Measurements from ENCODE around the gene EHBP1L1. TPM values are rescaled to one million over a fixed set of nuclear protein-coding genes. Genes with fewer than 3 reads are reported as not detected.

EHBP1L1 gene
- polyA plus RNA-seq, 3 donors: 29.6 to 507 (median 42.6) TPM

- peaks cover 20% of the 10 kb centered on the region for H3K79me2 ChIP-seq (ENCODE audit: insufficient read depth, low read length)
- WGBS (ENCODE audit: insufficient coverage): 100% methylated on average over 5 of the region's 12 CpGs
- no peak overlapping the region for H3K4me3 Mint-ChIP-seq
- H3K9me3 Mint-ChIP-seq: no peaks in the 10 kb centered on the region
- peaks cover 22% of the 10 kb centered on the region for H3K4me1 Mint-ChIP-seq
- no peak overlapping the region for H3K27ac ChIP-seq (ENCODE audit: low read depth in 1 of 2, low read length in 2 of 2)
- peak overlapping the region in 1 of 7 donors; percentile 9 for H3K27ac Mint-ChIP-seq
- peaks cover 51 to 74% of the 10 kb centered on the region in 2 donors for H3K36me3 ChIP-seq (replicated peaks in 1 of 2; ENCODE audit: control insufficient read depth in 1 of 2, insufficient read depth in 2 of 2, low read length in 2 of 2)
- no peaks in the 10 kb centered on the region for H3K9me3 ChIP-seq (replicated peaks in 1 of 2; ENCODE audit: control insufficient read depth in 1 of 2, insufficient read depth in 1 of 2, low read length in 2 of 2)
- H3K9ac ChIP-seq (ENCODE audit: insufficient read depth, low read length, poor library complexity, severe bottlenecking): no peak overlapping the region
- intact Hi-C loops (cut with micrococcal nuclease): no loop called here
- H3K36me3 Mint-ChIP-seq: peaks cover 49 to 68% of the 10 kb centered on the region in 2 donors
- no peak overlapping the region for H3K4me3 ChIP-seq (replicated peaks in 1 of 3; ENCODE audit: low read depth in 2 of 3, low read length in 3 of 3)
- H2AFZ ChIP-seq (ENCODE audit: insufficient read depth, low read depth, low read length, poor library complexity, severe bottlenecking): no peak overlapping the region
- no peaks in the 10 kb centered on the region for H3K27me3 ChIP-seq (ENCODE audit: control insufficient read depth in 2 of 2, insufficient read depth in 2 of 2, low read length in 2 of 2)
- DNase-seq: peak in 1 of 3 donors; percentile 1
- no peak for TF ChIP-seq CTCF (IDR thresholded peaks at IDR 0.05)
- H3K4me1 ChIP-seq (ENCODE audit: control insufficient read depth in 1 of 2, insufficient read depth in 2 of 2, low read length in 2 of 2): peaks cover 20 to 25% of the 10 kb centered on the region in 2 donors
- H3K4me2 ChIP-seq (replicated peaks; ENCODE audit: extremely low read depth, low read length, poor library complexity, severe bottlenecking): no peak overlapping the region
- peaks cover 49% of the 10 kb centered on the region for H4K20me1 ChIP-seq (ENCODE audit: insufficient read depth, low read length)
- H3K27me3 Mint-ChIP-seq (ENCODE audit: low read depth in 3 of 3): peaks cover 0 to 2% (median 0%) of the 10 kb centered on the region in 3 donors
These were observed 47.0 kb upstream of the EHBP1L1 start for GRCh38 chr11:65528819-65529350.

GRCh38 chr11:65529475-65530156, 46.2 kb upstream of the EHBP1L1 start:
- Histone ChIP-seq H3K4me3 (replicated peaks in 1 of 3; ENCODE audit: low read depth in 2 of 3, low read length in 3 of 3) (no peak overlapping the region), H3K4me2 (replicated peaks; ENCODE audit: extremely low read depth, low read length, poor library complexity, severe bottlenecking) (no peak overlapping the region), H3K27me3 (ENCODE audit: control insufficient read depth in 2 of 2, insufficient read depth in 2 of 2, low read length in 2 of 2) (no peaks in the 10 kb centered on the region), H2AFZ (ENCODE audit: insufficient read depth, low read depth, low read length, poor library complexity, severe bottlenecking) (no peak overlapping the region), H3K36me3 (replicated peaks in 1 of 2; ENCODE audit: control insufficient read depth in 1 of 2, insufficient read depth in 2 of 2, low read length in 2 of 2) (peaks cover 54 to 77% of the 10 kb centered on the region in 2 donors), H3K27ac (ENCODE audit: low read depth in 1 of 2, low read length in 2 of 2) (no peak overlapping the region), H4K20me1 (ENCODE audit: insufficient read depth, low read length) (peaks cover 49% of the 10 kb centered on the region), H3K79me2 (ENCODE audit: insufficient read depth, low read length) (peaks cover 20% of the 10 kb centered on the region), H3K9me3 (replicated peaks in 1 of 2; ENCODE audit: control insufficient read depth in 1 of 2, insufficient read depth in 1 of 2, low read length in 2 of 2) (no peaks in the 10 kb centered on the region), H3K4me1 (ENCODE audit: control insufficient read depth in 1 of 2, insufficient read depth in 2 of 2, low read length in 2 of 2) (peaks cover 13 to 18% of the 10 kb centered on the region in 2 donors), H3K9ac (ENCODE audit: insufficient read depth, low read length, poor library complexity, severe bottlenecking) (no peak overlapping the region)
- Mint-ChIP-seq H3K27ac (no peak overlapping the region), H3K9me3 (no peaks in the 10 kb centered on the region), H3K27me3 (ENCODE audit: low read depth in 3 of 3) (peaks cover 0 to 4% (median 0%) of the 10 kb centered on the region in 3 donors), H3K4me3 (no peak overlapping the region), H3K36me3 (peaks cover 53 to 71% of the 10 kb centered on the region in 2 donors), H3K4me1 (peaks cover 14% of the 10 kb centered on the region)
- peak in 1 of 3 donors; percentile 4 for DNase-seq
- intact Hi-C loops (cut with micrococcal nuclease): loop anchor here in 1 of 2 donors (10.0 kb wide), 1 partner anchor 265 kb away; the partner anchor contains the start of gene POLA2
- 86% methylated on average over 4 of the region's 10 CpGs for WGBS (ENCODE audit: insufficient coverage)
- no peak for TF ChIP-seq CTCF (IDR thresholded peaks at IDR 0.05)
